OCI-LY3 (cell line): Measurements from ENCODE around the gene ARL14EP.

Source experiments
- H2AFZ ChIP-seq: fragments of 200-600, 300-600 bp; shearing (Covaris generic); 2 replicates; pipeline ENCODE4 v1.6.0; 2014; ENCODE audit warnings: antibody characterized with exemption, low read depth, low read length
- H3K27ac ChIP-seq: fragments of 200-600, 300-600 bp; sonication (generic); 2 replicates; pipeline ENCODE4 v1.5.1; 2014; ENCODE audit warnings: mild to moderate bottlenecking, low read length, moderate library complexity, mixed read lengths
- H3K27me3 ChIP-seq: fragments of 200-600, 300-600 bp; sonication (generic); 2 replicates; pipeline ENCODE4 v1.6.1; 2014; ENCODE audit warnings: low read depth, low read length, mixed read lengths
- H3K36me3 ChIP-seq: fragments of 200-600, 300-600 bp; sonication (generic); replicated peaks from 2 replicates; pipeline ENCODE3; 2014; ENCODE audit warnings: low read depth, low read length, mixed read lengths
- H3K4me1 ChIP-seq: fragments of 300-600, 200-600 bp; sonication (generic); 2 replicates; pipeline ENCODE4 v1.6.1; 2014; ENCODE audit warnings: low read length, mixed read lengths
- H3K4me2 ChIP-seq: fragments of 200-600, 300-600 bp; sonication (generic); 2 replicates; pipeline ENCODE4 v1.6.1; 2014; ENCODE audit warnings: low read length, mixed read lengths
- H3K4me3 ChIP-seq: fragments of 300-600, 200-600 bp; sonication (generic); 2 replicates; pipeline ENCODE4 v1.5.1; 2014; ENCODE audit warnings: antibody characterized with exemption, mild to moderate bottlenecking, low read length, moderate library complexity
- H3K79me2 ChIP-seq: fragments of 300-600, 200-600 bp; shearing (Covaris generic); 2 replicates; pipeline ENCODE4 v1.6.1; 2014; ENCODE audit warnings: mild to moderate bottlenecking, low read length, mixed read lengths
- H3K9ac ChIP-seq: fragments of 300-600, 200-600 bp; shearing (Covaris generic); 2 replicates; pipeline ENCODE4 v1.6.0; 2014; ENCODE audit warnings: mild to moderate bottlenecking, low read length, moderate library complexity
- H3K9me3 ChIP-seq: fragments of 200-600, 300-600 bp; shearing (Covaris generic); 2 replicates; pipeline ENCODE4 v1.6.1; 2014; ENCODE audit warnings: low read length, mixed read lengths; ENCODE audit not compliant: insufficient read depth
- H4K20me1 ChIP-seq: fragments of 200-600, 300-600 bp; sonication (generic); 2 replicates; pipeline ENCODE4 v1.6.1; 2016; ENCODE audit warnings: low read length, mixed read lengths; ENCODE audit not compliant: insufficient read depth
- EZH2phosphoT487 ChIP-seq: fragments of 200-600 bp; shearing (Covaris generic); IDR thresholded peaks from 2 replicates; pipeline ENCODE4 v1.6.1; 2018; ENCODE audit warnings: antibody characterized with exemption, mixed run types, low read depth
- TF ChIP-seq, protein P1 (sequence below): fragments of 200-600, 300-600 bp; sonication (generic); IDR thresholded peaks from 2 replicates; pipeline ENCODE4 v1.5.1; 2014; ENCODE audit warnings: antibody characterized with exemption, low read length, low read depth

ARL14EP gene

DNA sequence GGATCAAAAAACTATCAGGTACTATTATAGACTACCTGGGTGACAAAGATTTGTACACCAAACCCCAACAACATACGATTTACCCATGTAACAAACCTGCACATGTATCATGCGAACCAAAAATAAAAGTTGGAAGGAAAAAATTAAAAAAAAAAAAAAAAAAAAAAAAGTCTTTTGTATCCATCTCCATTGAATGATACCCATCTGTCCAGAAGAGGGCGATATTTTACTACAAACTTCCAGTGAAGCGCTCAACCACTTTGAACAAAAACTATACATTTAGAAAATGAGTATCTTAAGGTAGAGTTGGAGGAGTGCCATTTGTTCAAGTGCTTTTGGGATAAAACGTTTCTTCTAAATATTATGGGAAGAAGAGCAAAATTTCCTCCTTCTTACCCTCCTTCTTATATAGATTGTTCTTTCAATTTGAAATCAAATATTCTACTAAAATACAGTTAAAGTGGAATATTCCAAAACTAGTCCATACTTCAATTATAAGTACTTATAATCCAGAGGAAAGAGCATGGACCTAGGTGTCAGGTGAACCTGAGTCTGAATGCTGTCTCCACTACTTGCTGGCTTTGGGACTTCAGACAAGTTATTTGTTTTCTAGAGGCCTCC lies 23.3 kb downstream of the ARL14EP start:
- Histone ChIP-seq H3K79me2 (no peaks in the 10 kb centered on the region), H2AFZ (no peak overlapping the region), H3K4me3 (no peak overlapping the region), H3K9ac (no peak overlapping the region), H3K27me3 (no peaks in the 10 kb centered on the region), H3K36me3 (peaks cover 24% of the 10 kb centered on the region), H3K27ac (no peak overlapping the region), H3K9me3 (peaks cover 4% of the 10 kb centered on the region; the same call in 1 of the 2 replicates), H4K20me1 (no peaks in the 10 kb centered on the region), H3K4me1 (peaks cover 26% of the 10 kb centered on the region), H3K4me2 (no peak overlapping the region)
- TF ChIP-seq EZH2phosphoT487, result no peak
- TF ChIP-seq, protein P1, sequence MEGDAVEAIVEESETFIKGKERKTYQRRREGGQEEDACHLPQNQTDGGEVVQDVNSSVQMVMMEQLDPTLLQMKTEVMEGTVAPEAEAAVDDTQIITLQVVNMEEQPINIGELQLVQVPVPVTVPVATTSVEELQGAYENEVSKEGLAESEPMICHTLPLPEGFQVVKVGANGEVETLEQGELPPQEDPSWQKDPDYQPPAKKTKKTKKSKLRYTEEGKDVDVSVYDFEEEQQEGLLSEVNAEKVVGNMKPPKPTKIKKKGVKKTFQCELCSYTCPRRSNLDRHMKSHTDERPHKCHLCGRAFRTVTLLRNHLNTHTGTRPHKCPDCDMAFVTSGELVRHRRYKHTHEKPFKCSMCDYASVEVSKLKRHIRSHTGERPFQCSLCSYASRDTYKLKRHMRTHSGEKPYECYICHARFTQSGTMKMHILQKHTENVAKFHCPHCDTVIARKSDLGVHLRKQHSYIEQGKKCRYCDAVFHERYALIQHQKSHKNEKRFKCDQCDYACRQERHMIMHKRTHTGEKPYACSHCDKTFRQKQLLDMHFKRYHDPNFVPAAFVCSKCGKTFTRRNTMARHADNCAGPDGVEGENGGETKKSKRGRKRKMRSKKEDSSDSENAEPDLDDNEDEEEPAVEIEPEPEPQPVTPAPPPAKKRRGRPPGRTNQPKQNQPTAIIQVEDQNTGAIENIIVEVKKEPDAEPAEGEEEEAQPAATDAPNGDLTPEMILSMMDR, result peak; percentile 52

DNA sequence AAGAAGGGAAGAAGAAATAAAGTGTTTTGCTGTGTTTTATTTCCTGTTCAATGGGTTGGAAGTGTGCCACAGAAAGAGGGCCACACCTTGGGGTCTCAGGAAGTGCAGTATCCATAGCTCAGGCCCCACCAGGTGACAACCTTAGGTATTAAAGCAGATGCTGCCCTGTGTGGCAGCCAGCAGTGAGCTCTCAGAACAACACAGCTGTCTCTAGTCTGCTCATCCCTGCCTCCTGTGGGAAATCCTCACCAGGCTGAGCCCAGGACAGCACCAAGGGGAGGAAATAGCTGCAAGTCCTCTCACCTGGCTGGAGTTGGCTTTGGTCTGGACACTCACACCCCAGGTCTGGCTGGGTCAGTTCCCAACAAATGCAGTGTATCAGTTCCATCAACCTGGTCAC lies 25.1 kb downstream of the ARL14EP start:
- H3K4me3 ChIP-seq, result no peak overlapping the region
- H2AFZ ChIP-seq, result no peak overlapping the region
- H3K36me3 ChIP-seq, result peaks cover 16% of the 10 kb centered on the region
- no peaks in the 10 kb centered on the region for H4K20me1 ChIP-seq
- peaks cover under 1% of the 10 kb centered on the region; the same call in 1 of the 2 replicates for H3K9me3 ChIP-seq
- no peak overlapping the region for H3K9ac ChIP-seq
- no peaks in the 10 kb centered on the region for H3K79me2 ChIP-seq
- no peak overlapping the region for H3K4me2 ChIP-seq
- TF ChIP-seq, protein P1, result no peak
- TF ChIP-seq EZH2phosphoT487, result no peak
- H3K27me3 ChIP-seq, result peaks cover 4% of the 10 kb centered on the region
- peaks cover 16% of the 10 kb centered on the region for H3K4me1 ChIP-seq
- no peak overlapping the region for H3K27ac ChIP-seq

DNA sequence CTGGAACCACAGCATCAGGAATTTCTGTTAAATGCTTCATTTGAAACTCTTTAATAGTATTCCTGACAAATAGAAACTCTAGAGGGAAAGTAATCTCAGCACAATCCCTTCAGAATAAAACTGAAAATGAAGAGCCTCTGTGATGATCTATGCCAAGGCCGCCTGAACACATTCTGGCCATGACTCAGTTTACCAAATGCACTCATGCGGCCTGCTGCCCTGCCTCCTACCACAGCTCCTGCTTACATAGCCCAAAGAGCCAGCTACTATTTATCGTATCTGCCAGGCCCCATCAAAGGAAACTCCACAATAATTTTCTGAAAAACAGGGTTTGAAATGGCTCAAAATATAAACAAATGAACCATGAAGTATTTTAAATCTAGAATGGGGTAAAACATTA lies 27.0 kb downstream of the ARL14EP start:
- Histone ChIP-seq H3K9me3 (no peaks in the 10 kb centered on the region), H3K27ac (no peak overlapping the region), H3K79me2 (no peaks in the 10 kb centered on the region), H3K4me1 (no peaks in the 10 kb centered on the region; the same call in 1 of the 2 replicates), H2AFZ (no peak overlapping the region), H4K20me1 (no peaks in the 10 kb centered on the region), H3K4me3 (no peak overlapping the region), H3K36me3 (peaks cover 8% of the 10 kb centered on the region), H3K4me2 (no peak overlapping the region), H3K27me3 (peaks cover 4% of the 10 kb centered on the region), H3K9ac (no peak overlapping the region)
- TF ChIP-seq, protein P1, result no peak
- TF ChIP-seq EZH2phosphoT487, result no peak

DNA sequence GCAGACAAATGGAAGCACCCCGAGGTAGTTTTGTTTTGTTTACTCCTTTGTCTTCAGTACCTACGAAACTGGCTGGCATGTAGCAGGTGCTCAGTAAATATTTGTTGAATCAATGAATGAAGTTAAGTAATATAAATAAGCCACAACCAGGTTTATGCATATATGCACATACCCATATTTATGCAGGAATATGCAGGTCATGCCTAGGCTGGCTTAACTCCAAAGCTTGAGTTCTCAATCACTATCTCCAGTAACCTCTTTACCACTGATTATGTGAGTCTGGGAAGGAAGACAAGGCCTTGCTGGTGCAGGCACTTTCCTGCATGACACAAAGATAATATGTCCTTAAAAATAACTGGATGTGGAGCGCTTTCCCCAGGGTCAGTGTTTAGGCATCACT lies 27.5 kb downstream of the ARL14EP start:
- peaks cover 5% of the 10 kb centered on the region for H3K36me3 ChIP-seq
- no peak overlapping the region for H3K4me3 ChIP-seq
- H3K27ac ChIP-seq, result no peak overlapping the region
- H3K9ac ChIP-seq, result no peak overlapping the region
- H3K27me3 ChIP-seq, result peaks cover 4% of the 10 kb centered on the region
- no peaks in the 10 kb centered on the region for H3K79me2 ChIP-seq
- H3K4me1 ChIP-seq, result no peaks in the 10 kb centered on the region
- no peak for TF ChIP-seq EZH2phosphoT487
- TF ChIP-seq, protein P1, result no peak
- no peaks in the 10 kb centered on the region for H3K9me3 ChIP-seq
- H4K20me1 ChIP-seq, result no peaks in the 10 kb centered on the region
- H3K4me2 ChIP-seq, result no peak overlapping the region
- no peak overlapping the region for H2AFZ ChIP-seq
